GM12892 (cell line): ENCODE results near the gene PNN.

Source experiments
- POLR2A ChIP-seq: IDR thresholded peaks from 2 replicates; pipeline ENCODE4 v1.6.1; 2011; ENCODE audit warnings: low read depth, low read length, control low read depth
- POLR2AphosphoS5 ChIP-seq: IDR thresholded peaks from 2 replicates; pipeline ENCODE4 v1.6.1; 2011; ENCODE audit warnings: low read depth, low read length, control low read depth
- TAF1 ChIP-seq: IDR thresholded peaks from 2 replicates; pipeline ENCODE4 v1.6.1; 2011; ENCODE audit warnings: low read depth, mild to moderate bottlenecking, control low read depth, low read length, borderline replicate concordance

- TF ChIP-seq POLR2A = no peak
- TF ChIP-seq POLR2AphosphoS5 = no peak
- TF ChIP-seq TAF1 = no peak
Observed at GRCh38 chr14:39211109-39211741, 36.2 kb downstream of the PNN start.
